ENCODE measurements around the gene CDKL1.

- TF ChIP-seq CTCF (IDR thresholded peaks at IDR 0.05; ENCODE audit: poor library complexity) = no peak
- no peak for TF ChIP-seq EZH2 (IDR thresholded peaks at IDR 0.05; ENCODE audit: borderline replicate concordance)
- TF ChIP-seq EZH2phosphoT487 (IDR thresholded peaks at IDR 0.05; ENCODE audit: low read depth, severe bottlenecking, unreplicated experiment) = no peak
These were observed 1.5 kb upstream of the CDKL1 start for GRCh38 chr14:50398189-50398580.
